ENCODE measurements around the gene NAV2. TPM values are rescaled to one million over a fixed set of nuclear protein-coding genes. Genes with fewer than 3 reads are reported as not detected.

The NAV2 gene
- polyA plus RNA-seq, 3 donors, result not detected

DNA sequence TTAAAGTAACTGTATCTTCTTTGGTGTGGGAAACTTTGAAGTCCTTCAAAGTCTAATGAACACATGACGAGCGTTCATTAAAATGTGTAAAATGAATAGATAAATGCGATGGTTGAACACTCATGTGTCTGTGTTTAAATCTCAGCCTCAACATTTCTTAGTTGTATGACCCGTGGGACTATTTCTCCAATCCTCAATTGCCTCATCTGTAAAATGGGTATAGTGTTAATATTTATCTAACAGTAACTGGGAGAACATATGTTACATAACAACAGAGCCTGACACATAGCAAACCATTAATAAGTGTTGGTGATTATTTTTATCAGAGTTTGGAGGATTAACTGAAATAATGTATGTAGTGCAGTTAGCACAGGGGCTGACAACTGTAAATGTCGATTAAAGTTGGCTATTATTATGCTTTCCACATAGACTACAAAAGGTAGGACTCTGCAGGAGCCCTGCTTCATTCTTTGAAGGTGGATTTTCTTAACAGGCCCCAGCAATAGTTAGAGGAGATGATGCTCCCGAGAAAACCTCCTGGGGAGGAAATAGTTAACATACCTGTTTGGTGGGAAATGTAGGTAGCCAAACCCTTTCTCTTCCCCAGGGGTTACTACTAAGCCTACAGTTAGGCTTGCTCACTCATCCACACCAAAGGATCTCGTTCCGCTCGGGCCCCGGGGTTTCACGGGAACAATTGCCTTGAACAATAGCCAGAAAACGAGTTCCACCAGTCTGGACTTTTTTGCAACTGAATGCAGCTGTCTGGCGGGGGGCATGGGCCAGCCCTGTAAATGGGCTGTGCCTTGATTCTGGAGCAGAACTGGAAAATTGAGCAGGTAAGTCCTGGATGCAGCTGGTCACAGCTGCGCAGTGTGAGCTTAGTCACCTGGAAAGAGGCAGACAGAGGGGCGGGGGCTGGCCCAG, 314.3 kb downstream of the NAV2 start:
- no peak for DNase-seq
- WGBS (ENCODE audit: insufficient coverage), result 94% methylated on average over 8 of the region's 15 CpGs
- intact Hi-C loops (cut with micrococcal nuclease), result no loop called here
- Histone ChIP-seq H4K20me1 (ENCODE audit: insufficient read depth, low read length) (no peaks in the 10 kb centered on the region), H3K4me2 (replicated peaks; ENCODE audit: extremely low read depth, low read length, poor library complexity, severe bottlenecking) (no peak overlapping the region), H3K79me2 (ENCODE audit: insufficient read depth, low read length) (no peaks in the 10 kb centered on the region), H3K9ac (ENCODE audit: insufficient read depth, low read length, poor library complexity, severe bottlenecking) (no peak overlapping the region), H3K27ac (ENCODE audit: low read depth in 1 of 2, low read length in 2 of 2) (no peak overlapping the region), H3K27me3 (ENCODE audit: control insufficient read depth in 2 of 2, insufficient read depth in 2 of 2, low read length in 2 of 2) (no peaks in the 10 kb centered on the region), H3K4me1 (ENCODE audit: control insufficient read depth in 1 of 2, insufficient read depth in 2 of 2, low read length in 2 of 2) (no peaks in the 10 kb centered on the region), H3K36me3 (replicated peaks in 1 of 2; ENCODE audit: control insufficient read depth in 1 of 2, insufficient read depth in 2 of 2, low read length in 2 of 2) (no peaks in the 10 kb centered on the region), H3K9me3 (replicated peaks in 1 of 2; ENCODE audit: control insufficient read depth in 1 of 2, insufficient read depth in 1 of 2, low read length in 2 of 2) (no peaks in the 10 kb centered on the region), H2AFZ (ENCODE audit: insufficient read depth, low read depth, low read length, poor library complexity, severe bottlenecking) (no peak overlapping the region), H3K4me3 (replicated peaks in 1 of 3; ENCODE audit: low read depth in 2 of 3, low read length in 3 of 3) (no peak overlapping the region)
- H3K4me1 Mint-ChIP-seq, result no peaks in the 10 kb centered on the region
- H3K4me3 Mint-ChIP-seq, result no peak overlapping the region
- H3K27me3 Mint-ChIP-seq (ENCODE audit: low read depth in 3 of 3), result peaks cover 4 to 5% (median 5%) of the 10 kb centered on the region in 3 donors
- no peak overlapping the region for H3K27ac Mint-ChIP-seq
- H3K36me3 Mint-ChIP-seq, result no peaks in the 10 kb centered on the region
- H3K9me3 Mint-ChIP-seq, result peaks cover 0 to 1% (median 0%) of the 10 kb centered on the region in 7 donors
- TF ChIP-seq, protein P1, sequence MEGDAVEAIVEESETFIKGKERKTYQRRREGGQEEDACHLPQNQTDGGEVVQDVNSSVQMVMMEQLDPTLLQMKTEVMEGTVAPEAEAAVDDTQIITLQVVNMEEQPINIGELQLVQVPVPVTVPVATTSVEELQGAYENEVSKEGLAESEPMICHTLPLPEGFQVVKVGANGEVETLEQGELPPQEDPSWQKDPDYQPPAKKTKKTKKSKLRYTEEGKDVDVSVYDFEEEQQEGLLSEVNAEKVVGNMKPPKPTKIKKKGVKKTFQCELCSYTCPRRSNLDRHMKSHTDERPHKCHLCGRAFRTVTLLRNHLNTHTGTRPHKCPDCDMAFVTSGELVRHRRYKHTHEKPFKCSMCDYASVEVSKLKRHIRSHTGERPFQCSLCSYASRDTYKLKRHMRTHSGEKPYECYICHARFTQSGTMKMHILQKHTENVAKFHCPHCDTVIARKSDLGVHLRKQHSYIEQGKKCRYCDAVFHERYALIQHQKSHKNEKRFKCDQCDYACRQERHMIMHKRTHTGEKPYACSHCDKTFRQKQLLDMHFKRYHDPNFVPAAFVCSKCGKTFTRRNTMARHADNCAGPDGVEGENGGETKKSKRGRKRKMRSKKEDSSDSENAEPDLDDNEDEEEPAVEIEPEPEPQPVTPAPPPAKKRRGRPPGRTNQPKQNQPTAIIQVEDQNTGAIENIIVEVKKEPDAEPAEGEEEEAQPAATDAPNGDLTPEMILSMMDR (IDR thresholded peaks at IDR 0.05), result no peak

DNA sequence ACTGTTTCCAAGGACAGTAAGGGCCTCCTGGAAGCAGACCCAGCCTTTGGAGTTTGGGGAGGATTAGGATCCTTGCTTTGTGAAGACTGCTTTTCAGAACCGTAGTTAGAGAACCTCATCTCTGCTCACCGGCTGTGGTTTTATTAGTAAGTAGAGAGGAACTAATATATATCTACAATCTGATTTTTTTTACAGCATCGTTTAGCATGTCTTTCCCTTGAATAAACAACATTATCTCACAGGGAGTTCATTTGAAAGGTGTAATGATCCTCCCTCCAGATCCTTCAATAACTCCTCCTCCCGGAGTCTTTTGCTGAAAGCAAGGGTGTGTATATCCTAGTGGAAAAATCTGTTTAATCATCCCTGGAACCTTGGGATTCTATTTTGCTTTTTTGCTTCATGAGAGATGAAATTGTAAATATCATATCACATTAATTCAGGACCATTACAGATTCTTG, 314.9 kb downstream of the NAV2 start:
- Mint-ChIP-seq H3K9me3 (peaks cover 0 to 1% (median 0%) of the 10 kb centered on the region in 7 donors), H3K27ac (no peak overlapping the region), H3K36me3 (no peaks in the 10 kb centered on the region), H3K4me1 (no peaks in the 10 kb centered on the region), H3K4me3 (no peak overlapping the region), H3K27me3 (ENCODE audit: low read depth in 3 of 3) (peaks cover 5% of the 10 kb centered on the region in 3 donors)
- no peaks in the 10 kb centered on the region for H3K27me3 ChIP-seq (ENCODE audit: control insufficient read depth in 2 of 2, insufficient read depth in 2 of 2, low read length in 2 of 2)
- H4K20me1 ChIP-seq (ENCODE audit: insufficient read depth, low read length), result no peaks in the 10 kb centered on the region
- DNase-seq, result no peak
- H3K4me2 ChIP-seq (replicated peaks; ENCODE audit: extremely low read depth, low read length, poor library complexity, severe bottlenecking), result no peak overlapping the region
- H3K9me3 ChIP-seq (replicated peaks in 1 of 2; ENCODE audit: control insufficient read depth in 1 of 2, insufficient read depth in 1 of 2, low read length in 2 of 2), result no peaks in the 10 kb centered on the region
- intact Hi-C loops (cut with micrococcal nuclease), result no loop called here
- no peaks in the 10 kb centered on the region for H3K4me1 ChIP-seq (ENCODE audit: control insufficient read depth in 1 of 2, insufficient read depth in 2 of 2, low read length in 2 of 2)
- H3K27ac ChIP-seq (ENCODE audit: low read depth in 1 of 2, low read length in 2 of 2), result no peak overlapping the region
- no peaks in the 10 kb centered on the region for H3K79me2 ChIP-seq (ENCODE audit: insufficient read depth, low read length)
- H3K9ac ChIP-seq (ENCODE audit: insufficient read depth, low read length, poor library complexity, severe bottlenecking), result no peak overlapping the region
- no peaks in the 10 kb centered on the region for H3K36me3 ChIP-seq (replicated peaks in 1 of 2; ENCODE audit: control insufficient read depth in 1 of 2, insufficient read depth in 2 of 2, low read length in 2 of 2)
- WGBS (ENCODE audit: insufficient coverage), result no CpG with 5 or more reads among the region's 4 CpGs
- H2AFZ ChIP-seq (ENCODE audit: insufficient read depth, low read depth, low read length, poor library complexity, severe bottlenecking), result no peak overlapping the region
- TF ChIP-seq, protein P1 (IDR thresholded peaks at IDR 0.05), result no peak
- H3K4me3 ChIP-seq (replicated peaks in 1 of 3; ENCODE audit: low read depth in 2 of 3, low read length in 3 of 3), result no peak overlapping the region

All from CD14-positive monocyte (primary cell).